Measurements from ENCODE around the gene DOP1B. TPM values are rescaled to one million over a fixed set of nuclear protein-coding genes. Genes with fewer than 3 reads are reported as not detected.

Gene DOP1B
- total RNA-seq, 1 experiment from 2014 or later = 31.0 TPM

- Histone ChIP-seq H3K4me1 (ENCODE audit: control insufficient read depth, insufficient read depth, low read length) (no peaks in the 10 kb centered on the region), H3K4me3 (ENCODE audit: low read depth in 2 of 2, low read length in 2 of 2) (no peak overlapping the region), H3K27ac (ENCODE audit: low read length) (no peak overlapping the region), H3K36me3 (ENCODE audit: control insufficient read depth, insufficient read depth, low read length) (no peaks in the 10 kb centered on the region), H3K27me3 (ENCODE audit: control insufficient read depth, insufficient read depth, low read length) (no peaks in the 10 kb centered on the region), H3K9me3 (ENCODE audit: control insufficient read depth, insufficient read depth, low read depth, low read length) (no peaks in the 10 kb centered on the region)
- BruUV-seq (replicated peaks) = no TSS peak
- intact Hi-C loops (cut with micrococcal nuclease; ENCODE audit: unreplicated experiment) = no loop called here
- ChIA-PET CTCF (no interaction called here), POLR2A (no interaction called here)
- TF ChIP-seq SIN3A (IDR thresholded peaks at IDR 0.05; ENCODE audit: borderline replicate concordance, insufficient read depth, low read depth, low read length) (no peak), REST (IDR thresholded peaks at IDR 0.05; ENCODE audit: insufficient read depth in 1 of 2, low read depth in 2 of 2, low read length in 1 of 2) (no peak), POLR2AphosphoS5 (IDR thresholded peaks at IDR 0.05; ENCODE audit: low read depth, low read length) (no peak), TCF7L2 (IDR thresholded peaks at IDR 0.05; ENCODE audit: low read depth, low read length) (no peak)
- TF ChIP-seq, protein P1, sequence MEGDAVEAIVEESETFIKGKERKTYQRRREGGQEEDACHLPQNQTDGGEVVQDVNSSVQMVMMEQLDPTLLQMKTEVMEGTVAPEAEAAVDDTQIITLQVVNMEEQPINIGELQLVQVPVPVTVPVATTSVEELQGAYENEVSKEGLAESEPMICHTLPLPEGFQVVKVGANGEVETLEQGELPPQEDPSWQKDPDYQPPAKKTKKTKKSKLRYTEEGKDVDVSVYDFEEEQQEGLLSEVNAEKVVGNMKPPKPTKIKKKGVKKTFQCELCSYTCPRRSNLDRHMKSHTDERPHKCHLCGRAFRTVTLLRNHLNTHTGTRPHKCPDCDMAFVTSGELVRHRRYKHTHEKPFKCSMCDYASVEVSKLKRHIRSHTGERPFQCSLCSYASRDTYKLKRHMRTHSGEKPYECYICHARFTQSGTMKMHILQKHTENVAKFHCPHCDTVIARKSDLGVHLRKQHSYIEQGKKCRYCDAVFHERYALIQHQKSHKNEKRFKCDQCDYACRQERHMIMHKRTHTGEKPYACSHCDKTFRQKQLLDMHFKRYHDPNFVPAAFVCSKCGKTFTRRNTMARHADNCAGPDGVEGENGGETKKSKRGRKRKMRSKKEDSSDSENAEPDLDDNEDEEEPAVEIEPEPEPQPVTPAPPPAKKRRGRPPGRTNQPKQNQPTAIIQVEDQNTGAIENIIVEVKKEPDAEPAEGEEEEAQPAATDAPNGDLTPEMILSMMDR (IDR thresholded peaks at IDR 0.05) = no peak
- ATAC-seq (no peak), DNase-seq (ENCODE audit: low read depth, low spot score) (no peak)
- in situ Hi-C loops (cut with HindIII; ENCODE audit: low pct_unique_long_range_greater_than_20kb, low sequenced_read_pairs) = no loop called here
Measured at GRCh38 chr21:36174780-36175179, 18.2 kb downstream of the DOP1B start.

DNA sequence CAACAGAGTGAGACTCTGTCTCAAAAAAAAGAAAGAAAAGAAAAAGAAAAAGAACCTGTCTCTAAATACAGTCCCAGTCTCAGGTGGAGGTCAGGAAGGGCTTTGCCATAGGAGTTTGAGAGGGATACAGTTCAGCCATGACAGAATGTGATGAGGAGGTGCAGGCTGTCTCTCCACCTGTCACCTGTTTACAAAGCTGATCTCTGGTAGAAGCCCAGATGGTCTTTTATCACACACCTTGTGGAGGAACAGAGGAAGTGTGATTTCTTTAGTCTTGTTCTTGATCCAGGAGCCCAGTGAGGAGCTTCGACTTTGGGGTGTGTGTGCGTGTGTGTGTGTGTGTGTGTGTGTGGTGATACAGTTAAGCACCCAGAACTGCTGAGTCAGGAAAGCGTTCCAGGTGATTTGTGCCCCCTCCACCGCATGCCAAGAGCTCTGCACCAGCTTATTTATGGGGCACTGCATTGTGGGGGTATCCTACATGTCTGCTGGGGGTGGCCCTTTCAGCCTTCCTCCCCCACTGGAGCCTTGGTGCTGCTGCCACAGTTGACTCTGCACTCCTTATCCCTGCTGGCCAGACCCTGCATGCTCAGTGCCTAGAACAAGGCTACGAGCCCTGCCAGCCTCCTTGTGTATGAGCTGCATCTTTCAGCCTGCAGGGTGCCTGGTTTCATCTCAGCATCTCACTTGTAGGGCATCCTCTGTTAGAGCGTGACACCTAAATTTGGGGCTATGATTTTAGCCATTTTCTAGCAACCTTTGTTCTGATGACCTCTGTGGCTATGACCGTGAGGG, 19.3 kb downstream of the DOP1B start:
- DNase-seq (ENCODE audit: low read depth, low spot score) (no peak), ATAC-seq (no peak)
- no TSS peak for BruUV-seq (replicated peaks)
- in situ Hi-C loops (cut with HindIII; ENCODE audit: low pct_unique_long_range_greater_than_20kb, low sequenced_read_pairs) = no loop called here
- no peaks in the 10 kb centered on the region for H3K27me3 ChIP-seq (ENCODE audit: control insufficient read depth, insufficient read depth, low read length)
- POLR2A ChIA-PET = no interaction called here
- no peak overlapping the region for H3K4me3 ChIP-seq (ENCODE audit: low read depth in 2 of 2, low read length in 2 of 2)
- H3K36me3 ChIP-seq (ENCODE audit: control insufficient read depth, insufficient read depth, low read length) = no peaks in the 10 kb centered on the region
- no peak overlapping the region for H3K27ac ChIP-seq (ENCODE audit: low read length)
- H3K9me3 ChIP-seq (ENCODE audit: control insufficient read depth, insufficient read depth, low read depth, low read length) = no peaks in the 10 kb centered on the region
- intact Hi-C loops (cut with micrococcal nuclease; ENCODE audit: unreplicated experiment) = no loop called here
- CTCF ChIA-PET = no interaction called here
- no peaks in the 10 kb centered on the region for H3K4me1 ChIP-seq (ENCODE audit: control insufficient read depth, insufficient read depth, low read length)
- TF ChIP-seq TCF7L2 (IDR thresholded peaks at IDR 0.05; ENCODE audit: low read depth, low read length) (no peak), SIN3A (IDR thresholded peaks at IDR 0.05; ENCODE audit: borderline replicate concordance, insufficient read depth, low read depth, low read length) (no peak), POLR2AphosphoS5 (IDR thresholded peaks at IDR 0.05; ENCODE audit: low read depth, low read length) (no peak), REST (IDR thresholded peaks at IDR 0.05; ENCODE audit: insufficient read depth in 1 of 2, low read depth in 2 of 2, low read length in 1 of 2) (no peak)
- TF ChIP-seq, protein P1 (IDR thresholded peaks at IDR 0.05) = no peak
